Peyer's patch (tissue), 4 donors: ENCODE data around the gene ZC3H15.

ENCODE experiments used
- CTCF ChIP-seq, 6 experiments: fragments of 450-650 bp in 4 of 6; fragments of 200-600 bp in 2 of 6; sonication (generic) in 1 of 6; IDR thresholded peaks; one replicate each; pipeline ENCODE4 v1.5.1; 2017 to 2019; ENCODE audit warnings: antibody characterized with exemption in 6 of 6, mild to moderate bottlenecking in 3 of 6, moderate library complexity in 1 of 6
- POLR2A ChIP-seq, 2 donors: fragments of 450-650 bp; IDR thresholded peaks; one replicate each; pipeline ENCODE4 v1.5.1; 2017; ENCODE audit warnings: antibody characterized with exemption in 2 of 2, mild to moderate bottlenecking in 2 of 2, moderate library complexity in 2 of 2

- TF ChIP-seq CTCF (IDR thresholded peaks at IDR 0.05), result no peak
- no peak for TF ChIP-seq POLR2A (IDR thresholded peaks at IDR 0.05)
Observed at GRCh38 chr2:186522450-186522849, 36.4 kb downstream of the ZC3H15 start.
